Right lobe of liver (tissue), 4 donors: ENCODE data around the gene PLD5.
"Not testable (repeated sequence)": the region's sequence is repeated elsewhere in the genome, so short reads cannot be mapped to it uniquely, and the experiment has no call there.

Experiments used
- POLR2A ChIP-seq: fragments of 450-650 bp; IDR thresholded peaks from one replicate; pipeline ENCODE4 v1.6.1; 2017; ENCODE audit warnings: antibody characterized with exemption, mild to moderate bottlenecking
- TF ChIP-seq, protein P1 (sequence below), 4 donors: fragments of 200-600 bp in 3 of 4; fragments of 450-650 bp in 1 of 4; IDR thresholded peaks; one replicate each; pipeline versions ENCODE4 v1.5.1 to v1.8.0; 2016 to 2022; ENCODE audit warnings: antibody characterized with exemption in 4 of 4, mild to moderate bottlenecking in 2 of 4
- donor health status: DM: no; HTN: no; CAD: no.
- donor health status: DM: no; HTN: no; CAD: no.
- donor health status: DM: no; HTN: yes; CAD: no.

DNA sequence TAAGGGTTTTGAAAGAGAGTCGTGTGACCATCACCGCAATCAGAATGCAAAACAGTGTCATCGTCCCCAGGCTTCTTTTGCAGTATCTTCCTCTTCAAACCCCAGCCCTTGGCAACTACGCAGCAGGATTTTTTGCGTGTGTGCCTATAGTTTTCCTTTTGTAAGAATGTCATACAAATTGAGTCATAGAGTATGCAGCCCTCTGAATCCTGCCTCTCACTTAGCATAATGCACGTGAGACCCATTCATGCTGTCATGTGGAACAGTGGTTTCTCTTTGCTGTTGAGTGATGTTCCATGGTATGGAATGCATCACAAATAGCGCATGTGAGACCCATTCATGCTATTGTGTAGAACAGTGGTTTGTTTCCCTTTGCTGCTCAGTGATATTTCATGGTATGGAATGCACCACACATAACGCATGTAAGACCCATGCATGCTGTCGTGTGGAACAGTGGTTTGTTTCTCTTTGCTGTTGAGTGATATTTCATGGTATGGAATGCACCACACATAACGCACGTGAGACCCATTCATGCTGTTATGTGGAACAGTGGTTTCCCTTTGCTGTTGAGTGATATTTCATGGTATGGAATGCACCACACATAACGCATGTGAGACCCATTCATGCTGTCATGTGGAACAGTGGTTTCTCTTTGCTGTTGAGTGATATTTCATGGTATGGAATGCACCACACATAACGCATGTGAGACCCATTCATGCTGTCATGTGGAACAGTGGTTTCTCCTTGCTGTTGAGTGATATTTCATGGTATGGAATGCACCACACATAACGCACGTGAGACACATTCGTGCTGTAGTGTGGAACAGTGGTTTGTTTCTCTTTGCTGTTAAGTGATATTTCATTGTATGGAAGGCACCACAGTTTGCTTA, 299.4 kb downstream of the PLD5 start:
- TF ChIP-seq POLR2A: not testable (repeated sequence)
- TF ChIP-seq, protein P1, sequence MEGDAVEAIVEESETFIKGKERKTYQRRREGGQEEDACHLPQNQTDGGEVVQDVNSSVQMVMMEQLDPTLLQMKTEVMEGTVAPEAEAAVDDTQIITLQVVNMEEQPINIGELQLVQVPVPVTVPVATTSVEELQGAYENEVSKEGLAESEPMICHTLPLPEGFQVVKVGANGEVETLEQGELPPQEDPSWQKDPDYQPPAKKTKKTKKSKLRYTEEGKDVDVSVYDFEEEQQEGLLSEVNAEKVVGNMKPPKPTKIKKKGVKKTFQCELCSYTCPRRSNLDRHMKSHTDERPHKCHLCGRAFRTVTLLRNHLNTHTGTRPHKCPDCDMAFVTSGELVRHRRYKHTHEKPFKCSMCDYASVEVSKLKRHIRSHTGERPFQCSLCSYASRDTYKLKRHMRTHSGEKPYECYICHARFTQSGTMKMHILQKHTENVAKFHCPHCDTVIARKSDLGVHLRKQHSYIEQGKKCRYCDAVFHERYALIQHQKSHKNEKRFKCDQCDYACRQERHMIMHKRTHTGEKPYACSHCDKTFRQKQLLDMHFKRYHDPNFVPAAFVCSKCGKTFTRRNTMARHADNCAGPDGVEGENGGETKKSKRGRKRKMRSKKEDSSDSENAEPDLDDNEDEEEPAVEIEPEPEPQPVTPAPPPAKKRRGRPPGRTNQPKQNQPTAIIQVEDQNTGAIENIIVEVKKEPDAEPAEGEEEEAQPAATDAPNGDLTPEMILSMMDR (IDR thresholded peaks at IDR 0.05): not testable (repeated sequence)
